ENCODE data around the gene HOXD13.

The HOXD13 gene

DNA sequence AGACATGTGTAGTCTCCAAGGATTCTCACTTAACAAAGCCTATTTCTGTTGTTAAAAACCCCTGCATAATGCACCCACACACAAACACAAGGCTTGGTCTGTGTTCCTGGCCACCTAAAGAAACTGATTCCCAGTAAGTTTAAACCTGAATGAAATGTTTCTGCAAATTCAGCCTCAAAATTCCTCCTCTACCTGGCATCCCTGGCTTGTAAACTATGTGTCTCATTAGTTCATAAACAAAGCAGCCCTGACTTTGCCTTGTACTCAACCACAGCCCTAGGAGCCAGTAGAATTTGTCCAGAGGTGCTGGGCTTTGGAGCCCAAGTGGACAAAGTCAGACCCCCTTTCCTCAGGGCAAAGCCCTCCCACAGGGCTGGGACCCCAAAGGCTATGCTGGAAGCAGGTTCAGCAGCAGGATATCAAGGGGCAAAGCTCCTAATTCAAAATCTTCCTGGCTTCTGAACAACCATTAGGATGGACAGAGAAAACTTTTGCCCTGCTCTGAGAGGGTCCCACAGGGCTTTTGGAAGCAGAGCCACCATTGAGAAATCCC lies 2.6 kb upstream of the HOXD13 start:
- no peak overlapping the region for H3K27ac ChIP-seq (ENCODE audit: extremely low read depth, low read depth, low read length)
- POLR2A ChIA-PET = no interaction called here
- TF ChIP-seq ZNF239 (tag by site-specific recombination; IDR thresholded peaks at IDR 0.05) (no peak), KLF1 (tag by site-specific recombination; IDR thresholded peaks at IDR 0.05) (no peak), ZNF404 (tag by site-specific recombination; IDR thresholded peaks at IDR 0.05) (no peak), ZNF112 (tag by site-specific recombination; IDR thresholded peaks at IDR 0.05) (no peak), ZNF335 (tag by site-specific recombination; conservative IDR thresholded peaks at IDR 0.05) (no peak), ZNF596 (tag by site-specific recombination; IDR thresholded peaks at IDR 0.05) (no peak), ZBTB21 (tag by site-specific recombination; IDR thresholded peaks at IDR 0.05) (no peak), ZNF670 (tag by site-specific recombination; IDR thresholded peaks at IDR 0.05; ENCODE audit: low read depth) (no peak)
- TF ChIP-seq, protein P1, sequence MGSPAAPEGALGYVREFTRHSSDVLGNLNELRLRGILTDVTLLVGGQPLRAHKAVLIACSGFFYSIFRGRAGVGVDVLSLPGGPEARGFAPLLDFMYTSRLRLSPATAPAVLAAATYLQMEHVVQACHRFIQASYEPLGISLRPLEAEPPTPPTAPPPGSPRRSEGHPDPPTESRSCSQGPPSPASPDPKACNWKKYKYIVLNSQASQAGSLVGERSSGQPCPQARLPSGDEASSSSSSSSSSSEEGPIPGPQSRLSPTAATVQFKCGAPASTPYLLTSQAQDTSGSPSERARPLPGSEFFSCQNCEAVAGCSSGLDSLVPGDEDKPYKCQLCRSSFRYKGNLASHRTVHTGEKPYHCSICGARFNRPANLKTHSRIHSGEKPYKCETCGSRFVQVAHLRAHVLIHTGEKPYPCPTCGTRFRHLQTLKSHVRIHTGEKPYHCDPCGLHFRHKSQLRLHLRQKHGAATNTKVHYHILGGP (tag by site-specific recombination; IDR thresholded peaks at IDR 0.05) = no peak
- TF ChIP-seq, protein P2, sequence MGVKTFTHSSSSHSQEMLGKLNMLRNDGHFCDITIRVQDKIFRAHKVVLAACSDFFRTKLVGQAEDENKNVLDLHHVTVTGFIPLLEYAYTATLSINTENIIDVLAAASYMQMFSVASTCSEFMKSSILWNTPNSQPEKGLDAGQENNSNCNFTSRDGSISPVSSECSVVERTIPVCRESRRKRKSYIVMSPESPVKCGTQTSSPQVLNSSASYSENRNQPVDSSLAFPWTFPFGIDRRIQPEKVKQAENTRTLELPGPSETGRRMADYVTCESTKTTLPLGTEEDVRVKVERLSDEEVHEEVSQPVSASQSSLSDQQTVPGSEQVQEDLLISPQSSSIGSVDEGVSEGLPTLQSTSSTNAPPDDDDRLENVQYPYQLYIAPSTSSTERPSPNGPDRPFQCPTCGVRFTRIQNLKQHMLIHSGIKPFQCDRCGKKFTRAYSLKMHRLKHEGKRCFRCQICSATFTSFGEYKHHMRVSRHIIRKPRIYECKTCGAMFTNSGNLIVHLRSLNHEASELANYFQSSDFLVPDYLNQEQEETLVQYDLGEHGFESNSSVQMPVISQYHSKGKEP (tag by site-specific recombination; IDR thresholded peaks at IDR 0.05) = no peak
- TF ChIP-seq, protein P3, sequence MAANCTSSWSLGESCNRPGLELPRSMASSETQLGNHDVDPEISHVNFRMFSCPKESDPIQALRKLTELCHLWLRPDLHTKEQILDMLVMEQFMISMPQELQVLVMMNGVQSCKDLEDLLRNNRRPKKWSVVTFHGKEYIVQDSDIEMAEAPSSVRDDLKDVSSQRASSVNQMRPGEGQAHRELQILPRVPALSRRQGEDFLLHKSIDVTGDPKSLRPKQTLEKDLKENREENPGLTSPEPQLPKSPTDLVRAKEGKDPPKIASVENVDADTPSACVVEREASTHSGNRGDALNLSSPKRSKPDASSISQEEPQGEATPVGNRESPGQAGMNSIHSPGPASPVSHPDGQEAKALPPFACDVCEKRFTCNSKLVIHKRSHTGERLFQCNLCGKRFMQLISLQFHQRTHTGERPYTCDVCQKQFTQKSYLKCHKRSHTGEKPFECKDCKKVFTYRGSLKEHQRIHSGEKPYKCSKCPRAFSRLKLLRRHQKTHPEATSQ (tag by site-specific recombination; IDR thresholded peaks at IDR 0.05) = no peak
- no peak overlapping the region for H3K4me3 ChIP-seq (ENCODE audit: low read depth, low read length)
- no peaks in the 10 kb centered on the region for H3K9me3 ChIP-seq (ENCODE audit: control insufficient read depth, insufficient read depth, low read depth, low read length)
- H3K4me1 ChIP-seq (ENCODE audit: control insufficient read depth, insufficient read depth, low read length) = no peaks in the 10 kb centered on the region
- peaks cover 0 to 8% of the 10 kb centered on the region in 2 experiments; a peak in 1 of 3 replicates for H3K36me3 ChIP-seq (ENCODE audit: control insufficient read depth in 2 of 2, insufficient read depth in 1 of 2, low read length in 2 of 2)
- CTCF ChIA-PET = interaction anchor here (0.6 to 1.1 kb wide), 3 partner anchors 9 to 1058 kb away, joined by 3 to 4 read pairs (median 3); no protein-coding TSS in a partner anchor

DNA sequence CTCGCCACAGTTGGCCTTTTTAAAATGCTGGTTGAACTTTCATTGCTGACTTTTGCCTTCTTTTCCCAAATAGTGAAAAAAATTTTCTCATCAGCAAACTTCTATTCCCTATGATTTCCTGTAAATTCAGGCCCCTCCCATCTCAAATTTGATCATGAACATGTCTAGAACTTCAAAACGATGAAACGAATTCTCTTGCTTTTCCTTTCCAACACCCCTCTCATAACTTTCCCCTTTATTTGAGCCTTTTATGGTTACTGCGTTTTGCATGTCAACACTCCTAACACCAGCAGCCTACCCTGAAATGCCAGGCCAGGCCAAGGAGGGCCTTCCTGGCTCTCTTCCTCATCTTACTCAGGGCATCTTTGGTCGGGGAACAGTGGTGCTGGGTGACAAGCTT lies 1.7 kb upstream of the HOXD13 start:
- Histone ChIP-seq H3K27ac (ENCODE audit: extremely low read depth, low read depth, low read length) (no peak overlapping the region), H3K4me3 (ENCODE audit: low read depth, low read length) (no peak overlapping the region), H3K4me1 (ENCODE audit: control insufficient read depth, insufficient read depth, low read length) (no peaks in the 10 kb centered on the region), H3K9me3 (ENCODE audit: control insufficient read depth, insufficient read depth, low read depth, low read length) (no peaks in the 10 kb centered on the region), H3K36me3 (ENCODE audit: control insufficient read depth in 2 of 2, insufficient read depth in 1 of 2, low read length in 2 of 2) (peaks cover 0 to 16% of the 10 kb centered on the region in 2 experiments; a peak in 1 of 3 replicates)
- TF ChIP-seq, protein P1 (tag by site-specific recombination; IDR thresholded peaks at IDR 0.05) = no peak
- TF ChIP-seq, protein P4, sequence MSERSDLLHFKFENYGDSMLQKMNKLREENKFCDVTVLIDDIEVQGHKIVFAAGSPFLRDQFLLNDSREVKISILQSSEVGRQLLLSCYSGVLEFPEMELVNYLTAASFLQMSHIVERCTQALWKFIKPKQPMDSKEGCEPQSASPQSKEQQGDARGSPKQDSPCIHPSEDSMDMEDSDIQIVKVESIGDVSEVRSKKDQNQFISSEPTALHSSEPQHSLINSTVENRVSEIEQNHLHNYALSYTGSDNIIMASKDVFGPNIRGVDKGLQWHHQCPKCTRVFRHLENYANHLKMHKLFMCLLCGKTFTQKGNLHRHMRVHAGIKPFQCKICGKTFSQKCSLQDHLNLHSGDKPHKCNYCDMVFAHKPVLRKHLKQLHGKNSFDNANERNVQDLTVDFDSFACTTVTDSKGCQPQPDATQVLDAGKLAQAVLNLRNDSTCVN (tag by site-specific recombination; optimal IDR thresholded peaks at IDR 0.05) = no peak
- TF ChIP-seq PRDM1 (tag by site-specific recombination; IDR thresholded peaks at IDR 0.05) = peak; percentile 84; the same call in 1 of the 2 replicates
- POLR2A ChIA-PET = no interaction called here
- CTCF ChIA-PET = interaction anchor here (0.5 to 1.0 kb wide), 4 partner anchors 12 to 1494 kb away, joined by 3 to 5 read pairs (median 3); no protein-coding TSS in a partner anchor
